Ovary (tissue), 9 donors: ENCODE data around the gene IL11RA. TPM values are rescaled to one million over a fixed set of nuclear protein-coding genes. Genes with fewer than 3 reads are reported as not detected.

Experiments used
- DNase-seq, 5 donors: peaks; one replicate each; pipeline ENCODE4 v3.0.0-alpha.2; 2019 to 2020
- H3K27ac ChIP-seq, 2 donors: fragments of 200-600 bp; one replicate each; pipeline versions ENCODE4 v1.5.1 to v1.8.0; 2019 to 2022
- H3K27me3 ChIP-seq: fragments of 200-600 bp; one replicate; pipeline ENCODE4 v1.8.0; 2022
- H3K36me3 ChIP-seq: fragments of 200-600 bp; sonication (generic); one replicate; pipeline ENCODE4 v1.5.1; 2019
- H3K4me1 ChIP-seq: one replicate; pipeline ENCODE4 v1.8.1; 2013; ENCODE audit warnings: mild to moderate bottlenecking, moderate library complexity; ENCODE audit not compliant: insufficient read depth
- H3K4me3 ChIP-seq: fragments of 200-600 bp; sonication (generic); one replicate; pipeline ENCODE4 v1.5.1; 2017
- H3K9me3 ChIP-seq, 2 donors: fragments of 200-600 bp in 1 of 2; sonication (generic) in 1 of 2; one replicate each; pipeline versions ENCODE4 v1.5.1 to v1.8.1; 2013 to 2019; ENCODE audit warnings: mild to moderate bottlenecking in 1 of 2, moderate library complexity in 1 of 2
- EP300 ChIP-seq: sonication (generic); formaldehyde crosslinking; IDR thresholded peaks from one replicate; pipeline ENCODE4 v1.6.1; 2017; ENCODE audit warnings: antibody characterized with exemption
- POLR2A ChIP-seq: fragments of 450-650 bp; IDR thresholded peaks from one replicate; pipeline ENCODE4 v1.6.1; 2017; ENCODE audit warnings: antibody characterized with exemption, mild to moderate bottlenecking, moderate library complexity
- WGBS, 3 donors: extraction: QIAGEN DNeasy Blood & Tissue Kit in 1 of 3; methylation state at CpG; one replicate each; pipeline versions ENCODE4 v1.1.5 to v1.1.7; 2013 to 2017; 5-methylcytosine and 5-hydroxymethylcytosine counted together
- intact Hi-C, 4 donors: fragments of 100-400 bp; cut with DNase I; formaldehyde crosslinking; loops; one replicate each; pipeline versions ENCODE4 v1.11.0 to v1.15.1; 2022 to 2023
- polyA plus RNA-seq, 2 donors: library from polyadenylated mRNA; stranded (reverse); fragments of 200-250 nt in 1 of 2; fragments of 350-450 nt in 1 of 2; fragmentation: Illumina TruSeq in 1 of 2; extraction: RNeasy Lipid Tissue Mini Kit (QIAGEN cat#74804) in 1 of 2; gene quantifications; one replicate each; pipeline ENCODE4 v1.2.3, GENCODE V29; 2013 to 2014
- total RNA-seq, 7 donors: library from RNA; depleted of rRNA in 2 of 7; stranded (reverse); fragments of >200 nt in 2 of 7; fragmentation: NEBNext Ultra II Directional in 3 of 7; extraction: Animal tissue kit (Norgen Biotek cat#: 25700) in 3 of 7; gene quantifications; one replicate each; pipeline versions ENCODE4 v1.1.0 to v1.2.4, GENCODE V29; 2016 to 2023
- TF ChIP-seq, protein P1 (sequence below), 3 donors: fragments of 450-650 bp in 2 of 3; fragments of 200-600 bp in 1 of 3; IDR thresholded peaks; one replicate each; pipeline versions ENCODE4 v1.5.1 to v1.8.0; 2016 to 2022; ENCODE audit warnings: antibody characterized with exemption in 3 of 3, mild to moderate bottlenecking in 1 of 3
- donor health status: DM: no; HTN: no; CAD: no; lungs with moderate emphysema.
- donor health status: DM: no; HTN: no; CAD: no.
- donor health status: Bipolar disorder and iron deficiency.
- donor health status: DM: yes; HTN: yes; CAD: no.
- donor health status: DM: no; HTN: no; CAD: no.
- donor health status: DM: yes; HTN: yes; CAD: no.

IL11RA gene
- total and polyA plus RNA-seq, 9 donors, result 17.3 to 54.3 (median 35.8) TPM

- TF ChIP-seq, protein P1, sequence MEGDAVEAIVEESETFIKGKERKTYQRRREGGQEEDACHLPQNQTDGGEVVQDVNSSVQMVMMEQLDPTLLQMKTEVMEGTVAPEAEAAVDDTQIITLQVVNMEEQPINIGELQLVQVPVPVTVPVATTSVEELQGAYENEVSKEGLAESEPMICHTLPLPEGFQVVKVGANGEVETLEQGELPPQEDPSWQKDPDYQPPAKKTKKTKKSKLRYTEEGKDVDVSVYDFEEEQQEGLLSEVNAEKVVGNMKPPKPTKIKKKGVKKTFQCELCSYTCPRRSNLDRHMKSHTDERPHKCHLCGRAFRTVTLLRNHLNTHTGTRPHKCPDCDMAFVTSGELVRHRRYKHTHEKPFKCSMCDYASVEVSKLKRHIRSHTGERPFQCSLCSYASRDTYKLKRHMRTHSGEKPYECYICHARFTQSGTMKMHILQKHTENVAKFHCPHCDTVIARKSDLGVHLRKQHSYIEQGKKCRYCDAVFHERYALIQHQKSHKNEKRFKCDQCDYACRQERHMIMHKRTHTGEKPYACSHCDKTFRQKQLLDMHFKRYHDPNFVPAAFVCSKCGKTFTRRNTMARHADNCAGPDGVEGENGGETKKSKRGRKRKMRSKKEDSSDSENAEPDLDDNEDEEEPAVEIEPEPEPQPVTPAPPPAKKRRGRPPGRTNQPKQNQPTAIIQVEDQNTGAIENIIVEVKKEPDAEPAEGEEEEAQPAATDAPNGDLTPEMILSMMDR (IDR thresholded peaks at IDR 0.05), result no peak
- TF ChIP-seq EP300, result no peak
- no peak for TF ChIP-seq POLR2A
- Histone ChIP-seq H3K4me1 (peaks cover 4% of the 10 kb centered on the region), H3K36me3 (no peaks in the 10 kb centered on the region), H3K27me3 (no peaks in the 10 kb centered on the region), H3K4me3 (peak overlapping the region; percentile 81), H3K9me3 (no peaks in the 10 kb centered on the region), H3K27ac (peak overlapping the region; percentile 59 to 94)
- no peak for DNase-seq
- 0 to 2% (median 1%) methylated on average over 7 to 26 of the region's 26 CpGs for WGBS, 3 donors
- intact Hi-C loops, result loop anchor here in 1 of 4 donors (10.0 kb wide), 1 partner anchor 1500 kb away; the partner anchor contains the start of gene B4GALT1
Measured at GRCh38 chr9:34665067-34665380, 13.0 kb downstream of the IL11RA start.

GRCh38 chr9:34665381-34666250 lies 13.6 kb downstream of the IL11RA start:
- peak overlapping the region; percentile 94 to 98 for H3K27ac ChIP-seq
- WGBS, 3 donors, result 1% methylated on average over 40 to 55 of the region's 55 CpGs
- H3K4me1 ChIP-seq, result peaks cover 4% of the 10 kb centered on the region
- peak; percentile 96 to 98 (median 98) for DNase-seq
- peak overlapping the region; percentile 81 for H3K4me3 ChIP-seq
- H3K36me3 ChIP-seq, result no peaks in the 10 kb centered on the region
- H3K27me3 ChIP-seq, result no peaks in the 10 kb centered on the region
- intact Hi-C loops, result loop anchor here in 1 of 4 donors (10.0 kb wide), 1 partner anchor 1501 kb away; the partner anchor contains the start of gene B4GALT1
- TF ChIP-seq EP300 (peak; percentile 40), POLR2A (peak; percentile 95)
- TF ChIP-seq, protein P1 (IDR thresholded peaks at IDR 0.05), result peak in 1 of 3 donors; percentile 45
- no peaks in the 10 kb centered on the region for H3K9me3 ChIP-seq

DNA sequence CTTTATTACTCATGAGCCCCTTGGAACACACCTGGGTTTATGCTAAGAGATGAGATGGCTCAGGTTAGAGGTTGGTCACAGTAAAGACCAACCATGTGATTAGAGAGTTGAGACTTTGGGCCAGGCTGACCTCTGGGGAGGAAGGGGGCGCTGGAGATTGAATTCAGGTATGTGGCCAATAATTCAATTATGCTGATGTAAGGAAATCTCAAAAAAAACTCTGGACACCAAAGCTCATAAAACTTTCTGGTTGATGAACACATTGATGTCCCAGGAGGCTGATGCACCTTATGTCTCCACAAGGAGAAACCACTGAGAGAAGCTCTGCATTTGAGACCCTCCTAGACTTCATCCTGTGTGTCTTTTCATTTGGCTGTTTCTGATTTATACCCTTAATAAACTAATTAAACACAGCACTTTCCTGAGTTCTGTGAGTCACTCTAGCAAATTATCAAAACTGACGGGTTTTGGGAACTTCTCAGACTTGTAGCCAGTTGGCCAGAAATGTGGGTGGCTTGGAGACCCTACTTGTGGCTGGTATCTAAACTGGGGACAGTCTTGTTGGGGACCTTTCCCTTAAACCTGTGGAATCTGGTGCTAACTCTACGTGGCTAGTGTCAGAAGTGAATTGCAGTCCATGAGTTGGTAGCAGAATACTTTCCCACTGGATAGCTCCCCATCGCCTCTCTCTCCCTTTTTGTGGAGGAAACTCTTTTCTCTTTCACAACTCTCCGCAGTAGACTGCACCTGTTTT lies 18.0 kb downstream of the IL11RA start:
- intact Hi-C loops, result loop anchor here in 2 of 4 donors (2.0 to 10.0 kb wide), 2 partner anchors 31 to 1505 kb away; partner anchors contain the start of gene B4GALT1 (in 1 of the 2)

GRCh38 chr9:34671307-34671706 lies 19.3 kb downstream of the IL11RA start:
- no peak overlapping the region for H3K27ac ChIP-seq
- no peak overlapping the region for H3K4me3 ChIP-seq
- no peak for DNase-seq
- H3K9me3 ChIP-seq, result no peaks in the 10 kb centered on the region
- 58 to 76% (median 67%) methylated on average over 1 of the region's 1 CpG for WGBS, 3 donors
- TF ChIP-seq, protein P1 (IDR thresholded peaks at IDR 0.05), result no peak
- TF ChIP-seq POLR2A, result no peak
- no peak for TF ChIP-seq EP300
- H3K4me1 ChIP-seq, result peaks cover 1% of the 10 kb centered on the region
- H3K36me3 ChIP-seq, result no peaks in the 10 kb centered on the region
- intact Hi-C loops, result no loop called here
- H3K27me3 ChIP-seq, result no peaks in the 10 kb centered on the region

More for the DNA sequence above, 18.0 kb downstream of the IL11RA start:
- TF ChIP-seq POLR2A (no peak), EP300 (no peak)
- TF ChIP-seq, protein P1 (IDR thresholded peaks at IDR 0.05), result no peak
- peaks cover 1% of the 10 kb centered on the region for H3K4me1 ChIP-seq
- H3K27me3 ChIP-seq, result no peaks in the 10 kb centered on the region
- DNase-seq, result no peak
- no peaks in the 10 kb centered on the region for H3K9me3 ChIP-seq
- 88 to 92% (median 90%) methylated on average over 5 of the region's 5 CpGs for WGBS, 3 donors
- no peak overlapping the region for H3K27ac ChIP-seq
- H3K36me3 ChIP-seq, result no peaks in the 10 kb centered on the region
- no peak overlapping the region for H3K4me3 ChIP-seq
